ENCODE measurements around the gene MLEC.
"Not testable (repeated sequence)": the region's sequence is repeated elsewhere in the genome, so short reads cannot be mapped to it uniquely, and the experiment has no call there.

The MLEC gene

GRCh38 chr12:120726961-120727360, 40.0 kb downstream of the MLEC start:
- Histone ChIP-seq H3K9me3 (no peaks in the 10 kb centered on the region), H3K36me3 (peaks cover 33% of the 10 kb centered on the region)

GRCh38 chr12:120732198-120732597, 45.2 kb downstream of the MLEC start:
- H3K36me3 ChIP-seq = peaks cover 25% of the 10 kb centered on the region
- H3K27ac ChIP-seq; H3K4me3 ChIP-seq (ENCODE audit: low read depth in 1 of 2, low read length in 1 of 2); H3K4me1 ChIP-seq (ENCODE audit: control insufficient read depth in 1 of 2, insufficient read depth in 1 of 2, low read depth in 1 of 2, low read length in 1 of 2); H3K9me3 ChIP-seq; H3K27me3 ChIP-seq: not testable (repeated sequence)

More at GRCh38 chr12:120726961-120727360, 40.0 kb downstream of the MLEC start:
- H3K27me3 ChIP-seq = no peaks in the 10 kb centered on the region
- no peak for TF ChIP-seq CTCF (IDR thresholded peaks at IDR 0.05)
- H3K4me1 ChIP-seq (ENCODE audit: control insufficient read depth in 1 of 2, insufficient read depth in 1 of 2, low read depth in 1 of 2, low read length in 1 of 2) = peaks cover 11 to 14% of the 10 kb centered on the region in 2 experiments
- no peak overlapping the region for H3K27ac ChIP-seq
- H3K4me3 ChIP-seq (ENCODE audit: low read depth in 1 of 2, low read length in 1 of 2) = no peak overlapping the region

DNA sequence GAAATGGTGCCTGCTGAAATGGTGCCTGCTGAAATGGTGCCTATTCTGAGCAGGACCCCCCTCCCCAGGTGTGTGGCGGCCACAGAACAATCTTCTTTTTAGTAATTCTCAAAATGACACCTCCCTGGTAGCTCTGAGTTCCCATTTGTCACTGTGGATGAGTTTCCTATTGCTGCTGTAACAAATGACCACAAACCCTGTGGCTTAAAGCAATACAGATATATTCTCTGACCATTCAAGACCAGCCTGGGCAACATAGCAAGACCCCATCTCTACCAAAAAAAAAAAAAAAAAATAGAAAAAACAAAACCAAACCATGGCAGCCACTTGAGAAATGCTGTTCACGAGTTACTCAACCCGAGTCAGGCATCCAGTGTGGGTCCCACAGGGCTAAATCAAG, 46.6 kb downstream of the MLEC start:
- Histone ChIP-seq H3K4me3 (ENCODE audit: low read depth in 1 of 2, low read length in 1 of 2) (no peak overlapping the region), H3K27me3 (no peaks in the 10 kb centered on the region), H3K9me3 (no peaks in the 10 kb centered on the region), H3K27ac (no peak overlapping the region), H3K4me1 (ENCODE audit: control insufficient read depth in 1 of 2, insufficient read depth in 1 of 2, low read depth in 1 of 2, low read length in 1 of 2) (no peaks in the 10 kb centered on the region), H3K36me3 (peaks cover 36% of the 10 kb centered on the region)
- no peak for TF ChIP-seq CTCF (IDR thresholded peaks at IDR 0.05)

GRCh38 chr12:120734210-120734609, 47.3 kb downstream of the MLEC start:
- no peak overlapping the region for H3K4me3 ChIP-seq (ENCODE audit: low read depth in 1 of 2, low read length in 1 of 2)
- no peaks in the 10 kb centered on the region for H3K4me1 ChIP-seq (ENCODE audit: control insufficient read depth in 1 of 2, insufficient read depth in 1 of 2, low read depth in 1 of 2, low read length in 1 of 2)
- peaks cover 43% of the 10 kb centered on the region for H3K36me3 ChIP-seq
- H3K27me3 ChIP-seq = no peaks in the 10 kb centered on the region
- H3K9me3 ChIP-seq = no peaks in the 10 kb centered on the region
- no peak overlapping the region for H3K27ac ChIP-seq
- no peak for TF ChIP-seq CTCF (IDR thresholded peaks at IDR 0.05)

- H3K27ac ChIP-seq = no peak overlapping the region
- H3K4me3 ChIP-seq (ENCODE audit: low read depth in 1 of 2, low read length in 1 of 2) = no peak overlapping the region
- H3K36me3 ChIP-seq = peaks cover 44% of the 10 kb centered on the region
- no peaks in the 10 kb centered on the region for H3K4me1 ChIP-seq (ENCODE audit: control insufficient read depth in 1 of 2, insufficient read depth in 1 of 2, low read depth in 1 of 2, low read length in 1 of 2)
- no peak for TF ChIP-seq CTCF (IDR thresholded peaks at IDR 0.05)
- no peaks in the 10 kb centered on the region for H3K27me3 ChIP-seq
- no peaks in the 10 kb centered on the region for H3K9me3 ChIP-seq
Observed at GRCh38 chr12:120735181-120735580, 48.2 kb downstream of the MLEC start.

DNA sequence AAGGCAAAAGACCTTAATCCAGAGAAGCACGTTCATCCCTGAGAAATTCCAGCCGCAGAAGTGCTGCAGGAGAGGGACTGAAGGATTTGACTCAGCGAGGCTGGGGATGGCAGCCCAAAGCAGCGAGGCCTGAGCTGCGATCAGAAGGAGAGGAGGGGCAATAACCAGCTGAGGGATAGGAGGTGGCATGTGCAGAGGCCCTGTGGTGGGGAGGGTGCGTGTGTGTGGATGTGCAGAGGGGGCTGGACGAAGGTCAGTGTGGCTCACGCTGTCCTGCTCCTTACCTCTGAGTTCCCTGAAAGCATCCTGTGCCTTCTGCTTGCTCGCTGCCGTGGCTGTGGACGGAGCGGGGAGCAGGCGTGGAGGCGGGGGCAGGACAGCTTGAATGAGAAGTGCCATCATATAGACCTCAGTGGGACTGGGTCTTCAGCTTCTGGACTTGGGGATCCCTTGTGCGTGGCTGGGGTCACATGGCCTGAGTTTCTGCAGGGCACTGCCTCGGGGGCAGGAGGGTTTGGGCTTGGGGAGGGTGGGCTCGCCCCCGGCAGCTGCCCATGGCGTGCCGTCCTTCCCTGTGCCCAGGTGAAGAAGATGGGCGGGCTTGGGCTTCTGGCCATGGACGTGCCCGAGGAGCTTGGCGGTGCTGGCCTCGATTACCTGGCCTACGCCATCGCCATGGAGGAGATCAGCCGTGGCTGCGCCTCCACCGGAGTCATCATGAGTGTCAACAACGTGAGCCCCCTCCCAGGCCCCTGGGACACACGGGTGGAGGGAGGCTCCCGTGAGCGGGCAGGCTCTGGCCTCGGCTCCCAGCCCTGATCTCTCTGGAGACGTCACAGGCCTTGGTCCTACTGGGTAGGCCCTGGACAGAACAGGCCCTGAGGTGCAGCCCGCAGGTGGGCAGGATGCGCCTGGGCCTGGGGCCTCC, 49.7 kb downstream of the MLEC start:
- no peak for TF ChIP-seq CTCF (IDR thresholded peaks at IDR 0.05)
- no peak overlapping the region for H3K4me3 ChIP-seq (ENCODE audit: low read depth in 1 of 2, low read length in 1 of 2)

More for the DNA sequence above, 49.7 kb downstream of the MLEC start:
- peaks cover 35% of the 10 kb centered on the region for H3K36me3 ChIP-seq
- no peaks in the 10 kb centered on the region for H3K4me1 ChIP-seq (ENCODE audit: control insufficient read depth in 1 of 2, insufficient read depth in 1 of 2, low read depth in 1 of 2, low read length in 1 of 2)
- H3K9me3 ChIP-seq = no peaks in the 10 kb centered on the region
- H3K27me3 ChIP-seq = no peaks in the 10 kb centered on the region
- H3K27ac ChIP-seq = no peak overlapping the region
